Measurements from ENCODE around the gene TNFAIP6. TPM values are rescaled to one million over a fixed set of nuclear protein-coding genes. Genes with fewer than 3 reads are reported as not detected.

Gene TNFAIP6
- total RNA-seq, 4 donors from 2014 or later, result 0.58 to 1.9 (median 1.0) TPM

DNA sequence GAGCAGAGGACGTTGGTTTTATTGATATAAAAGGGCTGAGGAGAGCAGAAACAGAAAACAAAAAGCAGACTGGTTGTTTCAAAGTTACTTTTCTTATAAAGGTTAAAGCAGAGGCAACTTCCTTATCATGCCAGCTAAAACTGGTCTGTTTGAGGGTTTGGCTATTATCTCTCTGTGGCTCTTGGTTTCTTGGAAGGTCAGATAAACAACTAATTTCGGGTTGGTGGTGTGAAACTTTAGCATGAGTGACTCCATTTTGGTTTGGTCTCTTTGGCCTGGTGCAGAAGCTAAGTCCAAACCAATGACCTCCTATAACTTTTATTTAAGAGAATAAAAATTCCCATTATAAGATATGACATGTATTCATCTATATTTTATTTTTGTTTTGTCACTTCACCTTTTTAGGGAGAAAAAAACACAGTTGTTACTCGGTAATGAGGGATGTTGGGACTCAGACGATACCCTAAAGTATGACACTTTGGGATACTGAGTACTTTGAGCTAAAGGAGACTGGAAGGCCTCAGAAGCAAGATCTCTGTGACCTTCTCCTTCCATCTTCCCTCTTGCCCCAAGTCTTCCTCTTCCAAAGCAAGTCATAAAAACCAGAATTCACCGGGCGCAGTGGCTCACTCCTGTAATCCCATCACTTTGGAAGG is 23.3 kb downstream of the TNFAIP6 start:
- no peak overlapping the region for H3K4me3 ChIP-seq (ENCODE audit: low read depth, poor library complexity, severe bottlenecking)
- TF ChIP-seq, protein P1, sequence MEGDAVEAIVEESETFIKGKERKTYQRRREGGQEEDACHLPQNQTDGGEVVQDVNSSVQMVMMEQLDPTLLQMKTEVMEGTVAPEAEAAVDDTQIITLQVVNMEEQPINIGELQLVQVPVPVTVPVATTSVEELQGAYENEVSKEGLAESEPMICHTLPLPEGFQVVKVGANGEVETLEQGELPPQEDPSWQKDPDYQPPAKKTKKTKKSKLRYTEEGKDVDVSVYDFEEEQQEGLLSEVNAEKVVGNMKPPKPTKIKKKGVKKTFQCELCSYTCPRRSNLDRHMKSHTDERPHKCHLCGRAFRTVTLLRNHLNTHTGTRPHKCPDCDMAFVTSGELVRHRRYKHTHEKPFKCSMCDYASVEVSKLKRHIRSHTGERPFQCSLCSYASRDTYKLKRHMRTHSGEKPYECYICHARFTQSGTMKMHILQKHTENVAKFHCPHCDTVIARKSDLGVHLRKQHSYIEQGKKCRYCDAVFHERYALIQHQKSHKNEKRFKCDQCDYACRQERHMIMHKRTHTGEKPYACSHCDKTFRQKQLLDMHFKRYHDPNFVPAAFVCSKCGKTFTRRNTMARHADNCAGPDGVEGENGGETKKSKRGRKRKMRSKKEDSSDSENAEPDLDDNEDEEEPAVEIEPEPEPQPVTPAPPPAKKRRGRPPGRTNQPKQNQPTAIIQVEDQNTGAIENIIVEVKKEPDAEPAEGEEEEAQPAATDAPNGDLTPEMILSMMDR (IDR thresholded peaks at IDR 0.05), result no peak
- no peak for TF ChIP-seq POLR2A (IDR thresholded peaks at IDR 0.05)
- DNase-seq (ENCODE audit: low spot score in 2 of 2), result no peak
- intact Hi-C loops (cut with DNase I; ENCODE audit: low total_unique reads), result no loop called here
- 86 to 87% methylated on average over 6 of the region's 6 CpGs for WGBS, 2 donors

- 85 to 93% methylated on average over 2 of the region's 2 CpGs for WGBS, 2 donors
- intact Hi-C loops (cut with DNase I; ENCODE audit: low total_unique reads), result no loop called here
- H3K4me3 ChIP-seq (ENCODE audit: low read depth, poor library complexity, severe bottlenecking), result no peak overlapping the region
- TF ChIP-seq, protein P1 (IDR thresholded peaks at IDR 0.05), result no peak
- TF ChIP-seq POLR2A (IDR thresholded peaks at IDR 0.05), result no peak
- DNase-seq (ENCODE audit: low spot score in 2 of 2), result no peak
These were observed 23.9 kb downstream of the TNFAIP6 start for GRCh38 chr2:151381266-151381665.

GRCh38 chr2:151388011-151388410 is 30.6 kb downstream of the TNFAIP6 start:
- no peak overlapping the region for H3K4me3 ChIP-seq (ENCODE audit: low read depth, poor library complexity, severe bottlenecking)
- TF ChIP-seq POLR2A (IDR thresholded peaks at IDR 0.05), result no peak
- TF ChIP-seq, protein P1 (IDR thresholded peaks at IDR 0.05), result no peak
- DNase-seq (ENCODE audit: low spot score in 2 of 2), result no peak
- intact Hi-C loops (cut with DNase I; ENCODE audit: low total_unique reads), result no loop called here
- 79 to 90% methylated on average over 4 of the region's 4 CpGs for WGBS, 2 donors

DNA sequence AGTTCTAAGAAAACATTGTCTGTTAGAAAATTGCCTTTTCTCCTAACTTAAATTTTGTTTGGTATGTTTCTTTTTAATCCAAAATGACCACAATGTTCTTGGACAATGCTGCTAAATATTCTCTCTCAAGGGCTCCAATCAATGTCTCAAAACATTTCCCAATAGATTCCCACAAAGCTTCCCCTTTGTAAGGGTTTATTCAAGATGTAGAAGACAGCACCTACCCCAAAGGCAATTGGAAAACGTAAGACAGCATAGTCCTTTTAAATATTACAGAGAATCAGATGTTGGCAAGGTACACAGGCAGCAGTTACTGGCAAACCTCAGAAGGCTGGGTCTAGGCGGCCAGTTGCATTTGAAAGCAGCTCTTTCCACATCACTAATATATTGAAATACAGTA is 34.0 kb downstream of the TNFAIP6 start:
- 39 to 54% methylated on average over 2 of the region's 2 CpGs for WGBS, 2 donors
- intact Hi-C loops (cut with DNase I; ENCODE audit: low total_unique reads), result no loop called here
- DNase-seq (ENCODE audit: low spot score in 2 of 2), result no peak
- no peak overlapping the region for H3K4me3 ChIP-seq (ENCODE audit: low read depth, poor library complexity, severe bottlenecking)
- no peak for TF ChIP-seq POLR2A (IDR thresholded peaks at IDR 0.05)
- TF ChIP-seq, protein P1 (IDR thresholded peaks at IDR 0.05), result no peak

DNA sequence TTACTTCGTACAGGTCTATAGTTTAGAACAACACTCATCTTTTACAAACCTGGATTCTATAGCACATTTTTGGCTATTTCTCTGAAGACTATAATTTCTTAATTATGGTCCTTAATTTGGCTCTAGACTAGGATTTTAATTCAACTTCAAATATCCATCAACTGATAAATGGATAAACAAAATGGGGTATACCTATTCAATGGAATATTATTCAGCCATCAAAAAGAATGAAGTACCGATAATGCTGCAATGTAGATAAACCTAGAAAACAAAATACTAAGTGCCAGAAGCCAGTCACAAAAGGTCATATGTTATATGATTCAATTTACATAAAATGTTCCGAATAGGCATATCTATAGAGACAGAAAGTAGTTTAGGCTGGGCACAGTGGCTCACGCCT is 37.1 kb downstream of the TNFAIP6 start:
- H3K4me3 ChIP-seq (ENCODE audit: low read depth, poor library complexity, severe bottlenecking), result no peak overlapping the region
- no peak for TF ChIP-seq POLR2A (IDR thresholded peaks at IDR 0.05)
- TF ChIP-seq, protein P1 (IDR thresholded peaks at IDR 0.05), result no peak
- DNase-seq (ENCODE audit: low spot score in 2 of 2), result no peak
- WGBS, 2 donors, result 72 to 97% methylated on average over 4 of the region's 4 CpGs
- intact Hi-C loops (cut with DNase I; ENCODE audit: low total_unique reads), result no loop called here

Data from lower leg skin (tissue), 4 donors.